H9 (cell line): ENCODE results near the gene MYMK. TPM values are rescaled to one million over a fixed set of nuclear protein-coding genes. Genes with fewer than 3 reads are reported as not detected.

Experiments used
- DNase-seq: peaks from one replicate; pipeline ENCODE4 v3.0.0-alpha.2; 2017
- H2AFZ ChIP-seq: one replicate; pipeline ENCODE4 v1.6.1; 2013; ENCODE audit warnings: mild to moderate bottlenecking, low read length, control low read depth, moderate library complexity
- H2AK5ac ChIP-seq: 2 replicates; pipeline ENCODE4 v1.6.1; 2013; ENCODE audit warnings: low read length, control low read depth, mixed read lengths; ENCODE audit not compliant: insufficient read length
- H2BK120ac ChIP-seq: one replicate; pipeline ENCODE4 v1.6.1; 2013; ENCODE audit warnings: low read depth, mild to moderate bottlenecking, low read length, control low read depth, inconsistent platforms; ENCODE audit not compliant: poor library complexity, severe bottlenecking
- H2BK12ac ChIP-seq: 2 replicates; pipeline ENCODE4 v1.6.1; 2013; ENCODE audit warnings: low read length, control low read depth, mixed read lengths, low read depth; ENCODE audit not compliant: insufficient read length
- H2BK15ac ChIP-seq: 2 replicates; pipeline ENCODE4 v1.6.1; 2013; ENCODE audit warnings: low read depth, low read length, control low read depth
- H2BK20ac ChIP-seq: one replicate; pipeline ENCODE4 v1.6.1; 2013; ENCODE audit warnings: low read depth, mild to moderate bottlenecking, low read length, control low read depth, inconsistent platforms; ENCODE audit not compliant: poor library complexity, severe bottlenecking
- H2BK5ac ChIP-seq: 2 replicates; pipeline ENCODE4 v1.6.1; 2013; ENCODE audit warnings: low read length, control low read depth, mixed read lengths; ENCODE audit not compliant: insufficient read length
- H3K14ac ChIP-seq: 2 replicates; pipeline ENCODE4 v1.6.1; 2013; ENCODE audit warnings: low read length, control low read depth; ENCODE audit not compliant: insufficient read depth
- H3K18ac ChIP-seq: 2 replicates; pipeline ENCODE4 v1.6.1; 2013; ENCODE audit warnings: low read depth, mild to moderate bottlenecking, mixed read lengths, low read length, control low read depth; ENCODE audit not compliant: insufficient read length
- H3K23ac ChIP-seq: 2 replicates; pipeline ENCODE4 v1.6.1; 2013; ENCODE audit warnings: low read length, control low read depth, mixed read lengths, low read depth; ENCODE audit not compliant: insufficient read length
- H3K23me2 ChIP-seq: 2 replicates; pipeline ENCODE4 v1.6.1; 2013; ENCODE audit warnings: low read depth, mild to moderate bottlenecking, mixed read lengths, low read length, control low read depth; ENCODE audit not compliant: insufficient read length, poor library complexity, severe bottlenecking
- H3K27ac ChIP-seq: 2 replicates; pipeline ENCODE4 v1.5.1; 2013; ENCODE audit warnings: low read length, control low read depth, mixed read lengths, low read depth; ENCODE audit not compliant: insufficient read length
- H3K27me3 ChIP-seq: 2 replicates; pipeline ENCODE4 v1.6.1; 2013; ENCODE audit warnings: low read length, control low read depth, inconsistent platforms; ENCODE audit not compliant: insufficient read depth
- H3K4ac ChIP-seq: 2 replicates; pipeline ENCODE4 v1.6.1; 2013; ENCODE audit warnings: low read depth, mild to moderate bottlenecking, control low read depth, inconsistent platforms, low read length, moderate library complexity
- H3K4me1 ChIP-seq: 2 replicates; pipeline ENCODE4 v1.6.1; 2013; ENCODE audit warnings: low read length, control low read depth, inconsistent platforms; ENCODE audit not compliant: insufficient read depth
- H3K4me2 ChIP-seq: 2 replicates; pipeline ENCODE4 v1.6.1; 2013; ENCODE audit warnings: low read length, control low read depth, mixed read lengths; ENCODE audit not compliant: insufficient read length, insufficient read depth
- H3K56ac ChIP-seq: 2 replicates; pipeline ENCODE4 v1.6.1; 2013; ENCODE audit warnings: low read depth, mild to moderate bottlenecking, mixed read lengths, low read length, control low read depth; ENCODE audit not compliant: insufficient read length
- H3K79me1 ChIP-seq: 2 replicates; pipeline ENCODE4 v1.6.1; 2013; ENCODE audit warnings: low read depth, mild to moderate bottlenecking, moderate library complexity, low read length, control low read depth, inconsistent platforms; ENCODE audit not compliant: insufficient read depth, poor library complexity, severe bottlenecking
- H3K79me2 ChIP-seq: 2 replicates; pipeline ENCODE4 v1.6.1; 2013; ENCODE audit warnings: low read length, control low read depth, inconsistent platforms; ENCODE audit not compliant: insufficient read depth
- H3K9ac ChIP-seq: 2 replicates; pipeline ENCODE4 v1.6.1; 2013; ENCODE audit warnings: low read length, control low read depth, mixed read lengths; ENCODE audit not compliant: insufficient read length; ENCODE audit errors: extremely low read depth
- H3K9me3 ChIP-seq: one replicate; pipeline ENCODE4 v1.6.1; 2013; ENCODE audit warnings: low read depth, low read length, inconsistent platforms; ENCODE audit not compliant: control insufficient read depth
- H3T11ph ChIP-seq: one replicate; pipeline ENCODE4 v1.6.1; 2013; ENCODE audit warnings: mild to moderate bottlenecking, low read length, control low read depth, inconsistent platforms
- H4K20me1 ChIP-seq: one replicate; pipeline ENCODE4 v1.6.1; 2013; ENCODE audit not compliant: control insufficient read depth, insufficient read length, insufficient read depth
- H4K5ac ChIP-seq: 2 replicates; pipeline ENCODE4 v1.6.1; 2013; ENCODE audit warnings: low read depth, mild to moderate bottlenecking, mixed read lengths, low read length, control low read depth; ENCODE audit not compliant: insufficient read length
- H4K8ac ChIP-seq: replicated peaks from 2 replicates; pipeline ENCODE4 v1.6.1; 2013; ENCODE audit warnings: low read length, control low read depth, mixed read lengths, low read depth; ENCODE audit not compliant: insufficient read length
- H4K91ac ChIP-seq: 2 replicates; pipeline ENCODE4 v1.6.1; 2013; ENCODE audit warnings: low read depth, mild to moderate bottlenecking, moderate library complexity, mixed read lengths, low read length, control low read depth; ENCODE audit not compliant: insufficient read length
- H3K27ac Mint-ChIP-seq, 3 experiments: 2 replicates in 2 of 3; 3 replicates in 1 of 3; pipeline ENCODE4 v1.8.0; 2020 to 2021; ENCODE audit warnings: mixed read lengths in 3 of 3, mild to moderate bottlenecking in 1 of 3, moderate library complexity in 1 of 3
- H3K27me3 Mint-ChIP-seq: 2 replicates; pipeline ENCODE4 v1.8.0; 2021; ENCODE audit warnings: low read depth, mild to moderate bottlenecking, moderate library complexity, mixed read lengths
- H3K36me3 Mint-ChIP-seq, 3 experiments: 2 replicates in 2 of 3; 3 replicates in 1 of 3; pipeline ENCODE4 v1.8.0; 2020 to 2021; ENCODE audit warnings: low read depth in 3 of 3, mixed read lengths in 3 of 3; ENCODE audit not compliant: insufficient read depth in 1 of 3
- H3K4me1 Mint-ChIP-seq, 2 experiments: 2 replicates each; pipeline ENCODE4 v1.8.0; 2020; ENCODE audit warnings: mixed read lengths in 2 of 2
- H3K4me3 Mint-ChIP-seq, 2 experiments: 2 replicates in 1 of 2; 3 replicates in 1 of 2; pipeline ENCODE4 v1.8.0; 2020 to 2021; ENCODE audit warnings: mild to moderate bottlenecking in 2 of 2, mixed read lengths in 2 of 2, moderate library complexity in 1 of 2
- H3K9me3 Mint-ChIP-seq, 2 experiments: 2 replicates in 1 of 2; 3 replicates in 1 of 2; pipeline ENCODE4 v1.8.0; 2020; ENCODE audit warnings: mild to moderate bottlenecking in 2 of 2, mixed read lengths in 2 of 2, moderate library complexity in 1 of 2
- CTCF ChIP-seq: fragments of 200-600 bp; sonication (generic); conservative IDR thresholded peaks from 3 replicates; pipeline ENCODE4 v1.8.0; 2021; ENCODE audit warnings: antibody characterized with exemption, mild to moderate bottlenecking
- WGBS: extraction: QIAGEN DNeasy Blood & Tissue Kit; methylation state at CpG from one replicate; pipeline ENCODE4 v1.1.7; 2013; ENCODE audit warnings: missing lambda C conversion rate, low lambda C conversion rate, mixed read lengths; ENCODE audit not compliant: insufficient read length; ENCODE audit errors: extremely low coverage; 5-methylcytosine and 5-hydroxymethylcytosine counted together
- total RNA-seq: library from RNA; stranded (reverse); gene quantifications from 2 replicates; pipeline ENCODE4 v1.2.1, GENCODE V29; 2021

MYMK gene
- total RNA-seq, 1 experiment from 2014 or later = not detected

GRCh38 chr9:133509179-133510083, 15.3 kb downstream of the MYMK start:
- H3K9ac ChIP-seq = no peak overlapping the region

More at GRCh38 chr9:133509179-133510083, 15.3 kb downstream of the MYMK start:
- H3K79me1 ChIP-seq = no peaks in the 10 kb centered on the region
- H2AFZ ChIP-seq = no peak overlapping the region
- peak; percentile 79 for DNase-seq
- H3T11ph ChIP-seq = no peak overlapping the region
- H3K4me1 ChIP-seq = peaks cover 2% of the 10 kb centered on the region; the same call in 1 of the 2 replicates
- H3K27ac ChIP-seq = no peak overlapping the region
- H2BK120ac ChIP-seq = no peak overlapping the region
- no peak overlapping the region for H2BK20ac ChIP-seq
- Mint-ChIP-seq H3K27ac (peak overlapping the region in 1 of 3 experiments; percentile 29; a peak in 1 of 7 replicates), H3K4me3 (peak overlapping the region; percentile 40 to 45; a peak in 2 of 5 replicates), H3K9me3 (no peaks in the 10 kb centered on the region), H3K4me1 (peaks cover 8 to 15% of the 10 kb centered on the region in 2 experiments), H3K36me3 (no peaks in the 10 kb centered on the region), H3K27me3 (peaks cover 15% of the 10 kb centered on the region)
- H4K5ac ChIP-seq = no peak overlapping the region
- H4K91ac ChIP-seq = no peak overlapping the region
- H3K27me3 ChIP-seq = no peaks in the 10 kb centered on the region
- no peaks in the 10 kb centered on the region for H3K9me3 ChIP-seq
- H3K23ac ChIP-seq = no peak overlapping the region
- H2BK15ac ChIP-seq = no peak overlapping the region
- peaks cover 3% of the 10 kb centered on the region for H4K20me1 ChIP-seq
- no peak overlapping the region for H3K4ac ChIP-seq
- H3K79me2 ChIP-seq = no peaks in the 10 kb centered on the region
- H2BK5ac ChIP-seq = no peak overlapping the region
- WGBS = no CpG with 5 or more reads among the region's 26 CpGs
- H2AK5ac ChIP-seq = no peak overlapping the region
- no peak overlapping the region for H4K8ac ChIP-seq
- no peak overlapping the region for H3K4me2 ChIP-seq
- no peak overlapping the region for H2BK12ac ChIP-seq
- no peak overlapping the region for H3K14ac ChIP-seq
- no peaks in the 10 kb centered on the region for H3K23me2 ChIP-seq
- no peak overlapping the region for H3K18ac ChIP-seq
- no peak overlapping the region for H3K56ac ChIP-seq
- no peak for TF ChIP-seq CTCF
